Mesendoderm (in vitro differentiated cells): Measurements from ENCODE around the gene CYP1A1.
"Not testable (repeated sequence)": the region's sequence is repeated elsewhere in the genome, so short reads cannot be mapped to it uniquely, and the experiment has no call there.

ENCODE experiments used
- DNase-seq: peaks from one replicate; pipeline ENCODE4 v3.0.0; 2013
- H2AK5ac ChIP-seq: 2 replicates; pipeline ENCODE4 v1.6.1; 2013; ENCODE audit warnings: low read length, inconsistent platforms
- H2BK120ac ChIP-seq: 2 replicates; pipeline ENCODE4 v1.6.1; 2013; ENCODE audit warnings: low read depth, mild to moderate bottlenecking, low read length, moderate library complexity, mixed read lengths
- H2BK15ac ChIP-seq: replicated peaks from 2 replicates; pipeline ENCODE4 v1.6.1; 2013; ENCODE audit warnings: low read depth, mild to moderate bottlenecking, moderate library complexity
- H2BK5ac ChIP-seq: 2 replicates; pipeline ENCODE4 v1.6.1; 2013; ENCODE audit warnings: low read length, inconsistent platforms
- H3K18ac ChIP-seq: 2 replicates; pipeline ENCODE4 v1.6.1; 2013; ENCODE audit warnings: mild to moderate bottlenecking, low read length, mixed read lengths
- H3K23ac ChIP-seq: one replicate; pipeline ENCODE4 v1.6.1; 2013; ENCODE audit warnings: low read length
- H3K27ac ChIP-seq: 2 replicates; pipeline ENCODE4 v1.5.1; 2013; ENCODE audit warnings: low read depth, mild to moderate bottlenecking, inconsistent platforms, low read length, moderate library complexity
- H3K27me3 ChIP-seq: 2 replicates; pipeline ENCODE4 v1.6.1; 2013; ENCODE audit warnings: low read length, control low read depth, mild to moderate bottlenecking, inconsistent platforms; ENCODE audit not compliant: insufficient read depth, poor library complexity
- H3K36me3 ChIP-seq: 2 replicates; pipeline ENCODE4 v1.6.1; 2013; ENCODE audit warnings: low read length, inconsistent platforms; ENCODE audit not compliant: control insufficient read depth, insufficient read depth
- H3K4ac ChIP-seq: one replicate; pipeline ENCODE4 v1.6.1; 2013; ENCODE audit warnings: low read depth, mild to moderate bottlenecking, low read length, moderate library complexity
- H3K4me1 ChIP-seq: 2 replicates; pipeline ENCODE4 v1.6.1; 2013; ENCODE audit warnings: low read depth, low read length, inconsistent platforms; ENCODE audit not compliant: control insufficient read depth
- H3K4me2 ChIP-seq: 2 replicates; pipeline ENCODE4 v1.6.1; 2013; ENCODE audit warnings: low read length
- H3K4me3 ChIP-seq: 2 replicates; pipeline ENCODE4 v1.5.1; 2013; ENCODE audit warnings: mild to moderate bottlenecking, low read length
- H3K56ac ChIP-seq: one replicate; pipeline ENCODE4 v1.6.1; 2013; ENCODE audit warnings: low read length
- H3K79me1 ChIP-seq: 2 replicates; pipeline ENCODE4 v1.6.1; 2013; ENCODE audit warnings: low read length, inconsistent platforms
- H3K79me2 ChIP-seq: 2 replicates; pipeline ENCODE4 v1.6.1; 2013; ENCODE audit warnings: mild to moderate bottlenecking, low read length; ENCODE audit not compliant: control insufficient read depth, insufficient read depth
- H3K9ac ChIP-seq: 2 replicates; pipeline ENCODE4 v1.6.1; 2013; ENCODE audit warnings: low read length, inconsistent platforms
- H4K5ac ChIP-seq: one replicate; pipeline ENCODE4 v1.6.1; 2013; ENCODE audit warnings: low read length
- H4K8ac ChIP-seq: one replicate; pipeline ENCODE4 v1.6.1; 2013; ENCODE audit warnings: low read depth, mild to moderate bottlenecking, control low read depth, low read length, moderate library complexity
- whole genome bisulfite sequencing: extraction: QIAGEN DNeasy Blood & Tissue Kit; methylation state at CpG from one replicate; pipeline ENCODE4 v1.1.7; 2013; ENCODE audit warnings: low lambda C conversion rate, missing lambda C conversion rate; ENCODE audit not compliant: insufficient coverage; ENCODE audit errors: extremely low coverage; 5-methylcytosine and 5-hydroxymethylcytosine counted together

The CYP1A1 gene

DNA sequence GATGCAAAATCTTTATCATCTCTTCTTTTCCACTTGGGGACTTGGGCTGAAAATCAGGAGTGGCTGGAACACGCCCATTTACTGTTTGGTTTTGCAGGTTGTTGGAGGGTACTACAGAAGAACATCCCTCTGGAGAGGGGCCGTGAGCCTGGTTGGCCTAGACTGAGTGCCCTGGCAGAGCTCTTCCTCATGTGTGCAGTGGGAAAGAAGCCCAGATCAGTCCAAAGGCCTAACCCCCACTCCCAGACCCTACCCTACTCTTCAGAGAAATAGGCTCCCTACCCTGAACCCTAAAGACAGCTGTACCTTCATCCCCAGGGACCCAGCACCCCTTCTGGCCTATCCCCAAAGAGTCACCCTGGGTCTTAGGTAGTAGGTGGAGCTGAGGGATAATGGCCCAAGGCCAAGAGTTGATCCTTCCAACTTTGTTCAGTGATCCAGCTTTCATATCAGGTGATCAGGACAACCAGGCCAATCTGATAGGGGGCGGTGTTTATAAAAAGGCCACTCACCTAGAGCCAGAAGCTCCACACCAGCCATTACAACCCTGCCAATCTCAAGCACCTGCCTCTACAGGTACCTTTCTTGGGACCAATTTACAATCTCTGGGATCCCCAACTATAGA is 23.1 kb upstream of the CYP1A1 start, which contains the start of gene CYP1A2:
TSS of gene CYP1A2 (plus strand) at position 524 of the 625 bp plus-strand sequence. CDS start 894 bp downstream, outside the sequence.
- Histone ChIP-seq H3K79me2 (no peaks in the 10 kb centered on the region), H3K27me3 (no peaks in the 10 kb centered on the region), H3K4me1 (no peaks in the 10 kb centered on the region), H4K8ac (no peak within 1 kb of the TSS), H3K27ac (no peak within 1 kb of the TSS), H3K9ac (no peak within 1 kb of the TSS), H3K18ac (no peak within 1 kb of the TSS), H4K5ac (no peak within 1 kb of the TSS), H3K23ac (no peak within 1 kb of the TSS), H2AK5ac (no peak within 1 kb of the TSS), H2BK5ac (no peak within 1 kb of the TSS), H3K36me3 (no peaks in the 10 kb centered on the region), H3K56ac (no peak within 1 kb of the TSS), H2BK15ac (no peak within 1 kb of the TSS), H3K4me2 (no peak within 1 kb of the TSS), H3K4me3 (no peak within 1 kb of the TSS), H3K4ac (no peak within 1 kb of the TSS), H2BK120ac (no peak within 1 kb of the TSS), H3K79me1 (no peaks in the 10 kb centered on the region)
- no peak for DNase-seq
- whole genome bisulfite sequencing: no CpG with 5 or more reads among the region's 3 CpGs

GRCh38 chr15:74746389-74746788 is 21.1 kb upstream of the CYP1A1 start:
- Histone ChIP-seq H3K4me2 (no peak overlapping the region), H2BK15ac (no peak overlapping the region), H3K27ac (no peak overlapping the region), H3K36me3 (no peaks in the 10 kb centered on the region), H2BK5ac (no peak overlapping the region), H3K56ac (no peak overlapping the region), H3K79me2 (no peaks in the 10 kb centered on the region), H2BK120ac (no peak overlapping the region), H3K4me1 (no peaks in the 10 kb centered on the region), H2AK5ac (no peak overlapping the region), H3K9ac (no peak overlapping the region), H3K79me1 (no peaks in the 10 kb centered on the region), H4K8ac (no peak overlapping the region), H4K5ac (no peak overlapping the region), H3K23ac (no peak overlapping the region), H3K4ac (no peak overlapping the region), H3K27me3 (no peaks in the 10 kb centered on the region), H3K4me3 (no peak overlapping the region), H3K18ac (no peak overlapping the region)
- DNase-seq: no peak
- WGBS: no CpG with 5 or more reads among the region's 4 CpGs

DNA sequence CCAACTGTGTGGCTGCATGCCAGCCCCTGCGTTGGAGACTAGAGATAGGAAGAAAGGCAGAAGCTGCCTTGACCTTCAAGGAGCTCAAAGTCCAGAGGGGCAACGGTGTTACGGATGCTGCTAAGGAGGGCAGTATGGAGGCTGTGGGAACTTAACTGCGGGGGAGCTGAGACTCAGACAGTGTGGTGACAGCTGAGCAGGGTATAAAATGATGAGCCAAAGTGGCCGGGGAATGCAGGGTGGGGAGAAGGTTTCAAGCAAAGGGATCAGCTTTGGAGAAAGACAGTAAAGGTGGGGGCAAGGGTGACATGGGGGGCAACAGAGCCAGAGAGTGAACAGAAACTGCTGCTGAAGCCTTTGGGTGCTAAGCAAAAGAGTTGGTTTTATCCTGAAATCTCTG is 17.1 kb upstream of the CYP1A1 start:
- DNase-seq: no peak
- Histone ChIP-seq H3K4ac (no peak overlapping the region), H2BK5ac (no peak overlapping the region), H3K27me3 (no peaks in the 10 kb centered on the region), H3K27ac (no peak overlapping the region), H3K4me2 (no peak overlapping the region), H2AK5ac (no peak overlapping the region), H4K8ac (no peak overlapping the region), H3K56ac (no peak overlapping the region), H2BK120ac (no peak overlapping the region), H3K36me3 (no peaks in the 10 kb centered on the region), H3K23ac (no peak overlapping the region), H3K79me2 (no peaks in the 10 kb centered on the region), H3K18ac (no peak overlapping the region), H3K79me1 (no peaks in the 10 kb centered on the region), H3K4me3 (no peak overlapping the region), H4K5ac (no peak overlapping the region), H2BK15ac (no peak overlapping the region), H3K4me1 (no peaks in the 10 kb centered on the region), H3K9ac (no peak overlapping the region)
- no CpG with 5 or more reads among the region's 5 CpGs for WGBS

DNA sequence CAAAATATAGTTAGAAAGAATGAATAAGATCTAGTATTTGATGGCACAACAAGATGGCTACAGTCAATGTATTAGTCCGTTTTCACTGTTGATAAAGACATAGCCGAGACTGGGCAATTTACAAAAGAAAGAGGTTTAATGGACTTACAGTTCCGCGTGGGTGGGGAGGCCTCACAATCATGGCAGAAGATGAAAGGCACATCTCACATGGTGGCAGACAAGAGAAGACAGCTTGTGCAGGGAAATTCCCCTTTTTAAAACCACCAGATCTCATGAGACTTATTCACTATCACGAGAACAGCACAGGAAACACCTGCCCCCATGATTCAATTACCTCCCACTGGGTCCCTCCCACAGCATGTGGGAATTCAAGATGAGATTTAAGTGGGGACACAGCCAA is 12.9 kb upstream of the CYP1A1 start:
- not testable (repeated sequence) for H3K4ac ChIP-seq, H2BK5ac ChIP-seq, DNase-seq, H3K4me1 ChIP-seq, H2AK5ac ChIP-seq, H2BK15ac ChIP-seq, H3K23ac ChIP-seq, H3K9ac ChIP-seq, H3K27ac ChIP-seq, H3K4me2 ChIP-seq, H3K36me3 ChIP-seq, H3K4me3 ChIP-seq, H4K5ac ChIP-seq, H3K27me3 ChIP-seq, H3K79me1 ChIP-seq, H3K18ac ChIP-seq, H2BK120ac ChIP-seq, H4K8ac ChIP-seq, H3K79me2 ChIP-seq, H3K56ac ChIP-seq
- no CpG with 5 or more reads among the region's 5 CpGs for WGBS

GRCh38 chr15:74735305-74735704 is 10.0 kb upstream of the CYP1A1 start:
- no peaks in the 10 kb centered on the region for H3K36me3 ChIP-seq
- H2BK15ac ChIP-seq: no peak overlapping the region
- no peak overlapping the region for H3K4me3 ChIP-seq
- no peak overlapping the region for H2BK5ac ChIP-seq
- H3K27ac ChIP-seq: no peak overlapping the region
- DNase-seq: no peak
- no peaks in the 10 kb centered on the region for H3K79me2 ChIP-seq
- no peak overlapping the region for H3K9ac ChIP-seq
- no peaks in the 10 kb centered on the region for H3K79me1 ChIP-seq
- H4K8ac ChIP-seq: no peak overlapping the region
- no peak overlapping the region for H3K4ac ChIP-seq
- H3K18ac ChIP-seq: no peak overlapping the region
- H2BK120ac ChIP-seq: no peak overlapping the region
- no peak overlapping the region for H3K23ac ChIP-seq
- no peaks in the 10 kb centered on the region for H3K27me3 ChIP-seq
- H2AK5ac ChIP-seq: no peak overlapping the region
- H3K4me1 ChIP-seq: no peaks in the 10 kb centered on the region
- H3K56ac ChIP-seq: no peak overlapping the region
- no peak overlapping the region for H3K4me2 ChIP-seq
- WGBS: no CpG with 5 or more reads among the region's 3 CpGs
- no peak overlapping the region for H4K5ac ChIP-seq

DNA sequence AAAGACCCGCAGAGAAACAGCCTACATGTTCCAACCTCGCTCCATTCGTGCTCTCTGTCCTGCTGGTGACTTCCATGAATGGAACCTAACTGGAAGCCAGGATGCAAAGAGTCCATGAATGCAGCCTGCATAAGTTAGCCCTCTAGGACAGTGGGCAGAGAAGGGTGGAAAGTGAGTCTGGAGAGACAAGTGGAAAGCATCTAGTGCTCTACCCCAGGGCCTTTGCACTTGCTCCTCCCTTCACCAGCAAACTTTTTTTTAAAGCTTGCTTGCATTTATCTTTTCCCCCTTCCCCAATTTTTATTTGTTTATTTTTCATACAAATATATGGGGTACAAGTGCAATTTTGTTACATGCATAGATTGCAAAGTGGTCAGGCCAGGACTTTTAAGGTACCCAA is 7.9 kb upstream of the CYP1A1 start:
- Histone ChIP-seq H3K36me3 (no peaks in the 10 kb centered on the region), H2BK5ac (no peak overlapping the region), H3K79me1 (no peaks in the 10 kb centered on the region), H3K79me2 (no peaks in the 10 kb centered on the region), H3K18ac (no peak overlapping the region), H3K56ac (no peak overlapping the region), H3K9ac (no peak overlapping the region), H3K27me3 (no peaks in the 10 kb centered on the region), H3K4me1 (no peaks in the 10 kb centered on the region), H2BK15ac (no peak overlapping the region), H4K8ac (no peak overlapping the region), H3K4me3 (no peak overlapping the region), H2BK120ac (no peak overlapping the region), H3K4me2 (no peak overlapping the region), H3K27ac (no peak overlapping the region), H4K5ac (no peak overlapping the region), H3K23ac (no peak overlapping the region), H3K4ac (no peak overlapping the region), H2AK5ac (no peak overlapping the region)
- WGBS: no CpG with 5 or more reads among the region's 3 CpGs
- no peak for DNase-seq
